Measurements from ENCODE around the gene GPR62.

Gene GPR62

GRCh38 chr3:51940648-51941462 is 14.3 kb upstream of the GPR62 start:
- no peak for DNase-seq

DNA sequence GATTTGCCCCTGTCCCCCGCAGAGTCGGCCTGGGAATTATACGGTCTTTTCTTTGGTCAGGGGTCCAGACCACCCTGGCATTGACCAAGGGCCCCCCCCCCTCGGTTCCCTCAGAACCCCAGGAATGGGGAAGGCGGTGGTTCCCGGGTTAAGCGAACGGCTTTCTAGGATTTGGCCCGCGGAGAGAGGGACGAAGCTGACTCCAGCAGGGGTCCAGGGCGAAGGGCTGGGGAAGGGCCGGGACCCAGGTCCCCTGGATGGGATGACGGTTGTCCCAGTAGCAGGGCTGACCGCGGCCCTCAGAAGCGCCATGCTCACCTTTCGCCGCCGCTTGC is 13.8 kb upstream of the GPR62 start:
- DNase-seq: no peak

DNA sequence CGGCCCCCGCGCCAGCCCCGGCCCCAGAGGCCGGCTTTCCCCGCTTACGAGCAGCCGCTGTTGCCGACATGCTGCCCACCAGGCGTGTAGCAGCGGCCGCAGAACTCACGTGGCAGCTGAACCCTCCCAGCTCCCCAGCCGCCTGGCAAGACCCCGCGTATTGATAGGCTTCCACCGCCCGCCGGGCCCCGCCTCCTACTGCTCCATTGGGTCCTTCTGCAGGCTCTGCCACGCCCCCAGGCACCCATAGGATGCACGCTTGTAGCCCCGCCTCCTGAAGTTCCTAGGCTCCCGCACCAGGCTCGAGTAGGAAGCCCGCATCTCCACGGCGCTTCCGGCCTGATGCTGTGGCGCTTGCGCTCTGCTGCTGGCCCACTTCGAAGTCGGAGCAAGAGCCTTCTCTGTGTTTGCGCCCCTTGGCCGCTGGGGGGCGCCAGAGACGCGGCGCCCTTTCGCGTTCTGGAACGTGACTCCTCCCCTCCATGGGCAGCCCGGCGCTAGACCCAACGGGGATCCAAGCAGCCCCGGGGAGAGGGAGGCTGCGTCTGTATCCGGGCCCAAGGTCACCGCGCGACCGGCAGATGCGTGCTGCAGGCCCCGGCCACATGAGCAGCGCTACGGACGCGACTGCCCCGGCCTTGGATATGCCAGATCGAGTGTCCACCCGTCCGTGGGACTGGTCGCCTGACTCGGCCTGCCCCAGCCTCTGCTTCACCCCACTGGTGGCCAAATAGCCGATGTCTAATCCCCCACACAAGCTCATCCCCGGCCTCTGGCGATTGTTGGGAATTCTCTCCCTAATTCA is 13.2 kb upstream of the GPR62 start, which contains the start of the genes PARP3 and RRP9:
Gene PARP3 (plus strand): TSS at position 566 of the 805 bp plus-strand sequence. CDS start 993 bp downstream, outside the sequence.
Gene RRP9 (minus strand): TSS at position 107 of the 805 bp plus-strand sequence. CDS start 37 bp downstream, at position 70.
- peak; percentile 100 for DNase-seq

DNA sequence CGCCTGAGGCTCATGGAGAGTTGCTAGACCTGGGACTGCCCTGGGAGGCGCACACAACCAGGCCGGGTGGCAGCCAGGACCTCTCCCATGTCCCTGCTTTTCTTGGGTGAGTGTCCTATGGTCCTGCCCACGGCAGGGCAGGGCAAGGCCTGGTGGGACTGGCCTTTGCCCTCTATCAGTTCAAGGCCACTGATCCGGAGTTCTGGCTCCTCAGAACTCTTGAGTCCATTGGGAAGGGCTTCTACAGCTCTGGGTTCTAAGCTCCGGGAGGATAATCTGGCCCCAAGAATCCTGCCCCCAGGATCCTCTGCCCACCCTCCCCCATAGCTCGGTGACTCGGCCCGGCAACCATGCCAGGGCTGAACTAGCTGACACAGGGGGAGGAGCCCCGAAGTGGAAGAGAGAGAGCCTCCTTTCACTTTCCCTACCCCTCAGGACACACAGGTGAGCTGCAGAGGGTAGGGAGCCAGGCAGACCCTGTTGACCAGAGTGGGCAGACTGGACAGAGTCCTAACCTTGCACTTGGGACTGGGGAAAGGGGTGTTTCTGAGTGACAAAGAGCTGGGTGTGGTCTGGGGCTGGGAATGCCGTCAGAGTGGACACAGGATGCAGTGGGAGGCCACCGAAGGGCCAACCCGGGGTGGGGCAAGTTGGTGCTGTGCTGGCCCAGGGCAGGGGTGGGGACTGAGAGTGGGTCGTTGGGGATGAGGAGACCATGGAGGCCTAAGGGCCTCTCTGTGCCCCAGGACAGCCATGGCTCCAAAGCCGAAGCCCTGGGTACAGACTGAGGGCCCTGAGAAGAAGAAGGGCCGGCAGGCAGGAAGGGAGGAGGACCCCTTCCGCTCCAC is 12.4 kb upstream of the GPR62 start:
- DNase-seq: peak; percentile 61

- DNase-seq: no peak
Measured at GRCh38 chr3:51943451-51944391, 11.5 kb upstream of the GPR62 start.

DNA sequence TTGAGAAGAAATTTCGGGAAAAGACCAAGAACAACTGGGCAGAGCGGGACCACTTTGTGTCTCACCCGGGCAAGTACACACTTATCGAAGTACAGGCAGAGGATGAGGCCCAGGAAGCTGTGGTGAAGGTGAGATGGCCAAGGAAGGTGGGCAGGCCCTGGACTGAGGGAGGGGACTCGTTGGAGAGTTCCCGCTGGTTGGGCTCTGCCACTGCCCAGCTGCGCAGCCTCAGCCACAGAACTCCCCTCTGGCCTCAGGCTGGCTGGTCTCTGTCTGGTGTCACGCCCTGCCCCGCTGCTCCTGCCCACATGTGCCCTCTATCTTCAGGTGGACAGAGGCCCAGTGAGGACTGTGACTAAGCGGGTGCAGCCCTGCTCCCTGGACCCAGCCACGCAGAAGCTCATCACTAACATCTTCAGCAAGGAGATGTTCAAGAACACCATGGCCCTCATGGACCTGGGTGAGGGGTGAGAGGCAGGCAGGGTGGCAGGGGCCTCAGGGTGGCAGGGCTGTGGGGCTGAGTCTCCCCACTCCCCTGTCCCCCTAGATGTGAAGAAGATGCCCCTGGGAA is 10.6 kb upstream of the GPR62 start:
- no peak for DNase-seq

DNA sequence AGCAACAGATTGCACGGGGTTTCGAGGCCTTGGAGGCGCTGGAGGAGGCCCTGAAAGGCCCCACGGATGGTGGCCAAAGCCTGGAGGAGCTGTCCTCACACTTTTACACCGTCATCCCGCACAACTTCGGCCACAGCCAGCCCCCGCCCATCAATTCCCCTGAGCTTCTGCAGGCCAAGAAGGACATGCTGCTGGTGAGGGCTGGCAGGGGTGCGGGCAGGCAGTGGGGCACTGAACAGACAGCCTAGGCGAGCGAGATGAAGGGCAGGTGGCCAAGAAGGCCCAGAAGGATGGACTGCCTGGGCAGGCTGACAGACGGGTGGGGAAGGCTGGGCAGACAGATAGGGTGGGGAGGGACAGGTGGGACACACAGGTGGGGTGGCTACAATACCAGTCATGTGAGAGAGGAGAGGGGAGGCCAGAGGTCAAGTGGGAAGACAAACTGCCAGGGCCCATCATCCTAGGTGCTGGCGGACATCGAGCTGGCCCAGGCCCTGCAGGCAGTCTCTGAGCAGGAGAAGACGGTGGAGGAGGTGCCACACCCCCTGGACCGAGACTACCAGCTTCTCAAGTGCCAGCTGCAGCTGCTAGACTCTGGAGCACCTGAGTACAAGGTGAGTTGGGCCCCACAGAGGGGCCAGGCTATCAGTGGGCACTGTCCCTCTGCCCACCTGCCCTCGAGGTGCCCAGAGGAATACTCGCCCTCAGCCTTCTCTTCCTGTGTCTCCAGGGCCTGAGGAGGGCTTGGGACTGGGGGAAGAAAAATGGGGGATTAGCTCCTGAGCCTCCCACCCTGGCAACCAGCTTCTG is 9.9 kb upstream of the GPR62 start:
- no peak for DNase-seq

GRCh38 chr3:51945926-51946705 is 9.1 kb upstream of the GPR62 start:
- DNase-seq: no peak

GRCh38 chr3:51946796-51947195 is 8.4 kb upstream of the GPR62 start:
- no peak for DNase-seq

DNA sequence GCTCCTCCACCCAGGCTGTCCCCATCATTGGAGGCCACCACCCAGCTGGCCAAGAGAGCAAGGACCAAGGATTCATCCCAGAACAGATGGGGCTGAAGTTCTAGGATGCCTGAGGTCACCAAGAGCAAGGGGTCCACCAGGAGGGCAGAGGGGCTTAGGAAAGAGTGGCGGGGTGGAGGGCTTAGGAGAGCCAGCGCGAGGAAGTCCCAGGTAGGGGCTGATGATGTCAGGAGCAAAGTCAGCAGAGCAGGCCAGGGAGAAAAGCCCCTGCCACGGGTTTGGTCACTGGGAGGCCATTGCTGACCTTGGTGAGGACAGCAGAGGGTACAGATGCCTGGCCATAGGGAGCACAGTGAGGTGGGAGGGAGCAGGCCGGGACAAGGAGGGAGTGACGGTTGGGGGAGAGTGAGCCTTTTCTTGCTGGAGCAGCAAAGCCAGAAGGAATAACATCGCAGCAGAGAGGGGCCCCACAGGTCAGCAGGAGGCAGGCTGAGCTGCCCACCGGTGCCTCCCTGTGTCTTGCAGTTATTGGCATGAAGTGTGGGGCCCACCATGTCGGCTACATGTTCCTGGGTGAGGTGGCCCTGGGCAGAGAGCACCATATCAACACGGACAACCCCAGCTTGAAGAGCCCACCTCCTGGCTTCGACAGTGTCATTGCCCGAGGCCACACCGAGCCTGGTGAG is 7.8 kb upstream of the GPR62 start:
- DNase-seq: no peak

GRCh38 chr3:51948016-51948580 is 7.1 kb upstream of the GPR62 start:
- DNase-seq: no peak

GRCh38 chr3:51949121-51949520 is 6.1 kb upstream of the GPR62 start:
- DNase-seq: no peak

DNA sequence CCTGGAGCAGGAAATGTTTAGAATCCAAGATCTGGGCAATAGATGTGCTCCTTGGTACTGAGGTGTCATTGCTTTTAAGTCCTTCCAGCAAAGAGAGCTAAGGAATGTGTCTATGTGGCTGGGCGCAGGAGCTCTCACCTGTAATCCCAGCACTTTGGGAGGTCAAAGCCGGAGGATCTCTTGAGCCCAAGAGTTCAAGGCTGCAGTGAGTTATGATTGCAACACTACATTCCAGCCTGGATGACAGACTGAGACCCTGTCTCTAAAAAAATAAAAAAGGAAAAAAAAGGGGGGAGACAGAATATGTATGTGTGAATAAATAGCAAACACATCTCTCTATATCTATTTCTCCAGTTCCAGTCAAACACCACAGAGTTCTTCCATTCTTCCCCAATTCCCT is 4.3 kb upstream of the GPR62 start:
- no peak for DNase-seq

DNA sequence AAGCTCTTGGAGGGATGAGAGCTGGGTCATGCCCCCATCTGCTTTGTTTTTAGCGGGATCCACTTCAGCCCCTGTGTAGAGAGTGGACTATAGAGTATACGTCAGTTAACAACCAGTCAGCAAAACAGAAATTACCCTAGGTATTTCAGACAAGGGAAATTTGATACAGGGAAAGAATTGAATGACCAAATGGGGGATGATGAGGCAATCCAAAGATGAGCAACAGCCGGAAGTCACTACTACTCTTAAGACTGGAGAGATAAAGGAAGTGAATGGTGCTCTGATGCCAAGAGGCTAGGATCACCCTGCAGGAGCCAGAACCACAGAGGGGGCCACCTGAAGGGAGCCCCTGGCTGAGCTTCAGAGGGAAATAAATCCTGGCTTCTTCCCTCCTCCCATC is 1.7 kb upstream of the GPR62 start:
- peak; percentile 68 for DNase-seq

- DNase-seq: no peak
Measured at GRCh38 chr3:51954105-51954504, 1.1 kb upstream of the GPR62 start.

DNA sequence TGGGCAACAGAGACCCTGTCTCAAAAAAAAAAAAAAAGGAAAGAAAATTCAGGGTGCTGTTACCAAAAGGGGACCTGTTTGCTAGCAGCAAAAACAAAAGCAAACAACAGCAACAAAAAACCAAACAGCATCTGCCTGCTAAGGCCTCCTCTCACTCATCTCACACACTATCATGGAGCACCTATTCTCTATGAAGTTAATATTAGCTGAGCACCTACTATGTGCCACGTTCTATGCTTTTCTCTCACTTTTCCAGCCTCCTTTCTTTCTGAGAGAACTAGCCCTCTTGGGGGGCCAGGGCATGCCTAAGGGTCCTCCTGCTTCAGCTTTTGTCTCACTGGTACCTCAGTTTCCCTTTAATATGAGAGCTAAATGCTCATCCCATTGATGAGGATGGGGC is 468 bp upstream of the GPR62 start:
- no peak for DNase-seq

- peak; percentile 39 for DNase-seq
Measured at GRCh38 chr3:51955893-51956770, 951 bp downstream of the GPR62 start.
